ENCODE results near the gene PAGR1. TPM values are rescaled to one million over a fixed set of nuclear protein-coding genes. Genes with fewer than 3 reads are reported as not detected.

Gene PAGR1
- total and polyA plus RNA-seq, 10 of the 15 experiments (the other 5 are each of a cell fraction or from before 2014, with no cell fraction given), result 1.1 to 57.7 (median 23.4) TPM

- no peak overlapping the region for H3K9ac ChIP-seq (ENCODE audit: control insufficient read depth, insufficient read depth, low read length)
- no peak for ATAC-seq
- no peak overlapping the region for H3K4me2 ChIP-seq (ENCODE audit: control insufficient read depth, insufficient read depth)
- H4K20me1 ChIP-seq (ENCODE audit: control insufficient read depth, insufficient read depth), result no peaks in the 10 kb centered on the region
- no peaks in the 10 kb centered on the region; a peak in 1 of 4 replicates for H3K36me3 ChIP-seq (ENCODE audit: control insufficient read depth in 2 of 2, insufficient read depth in 2 of 2, low read length in 1 of 2)
- H3K27me3 ChIP-seq (replicated peaks in 1 of 2; ENCODE audit: control insufficient read depth in 2 of 2, insufficient read depth in 2 of 2, low read length in 1 of 2), result 0 out of 4 replicates have a peak, but pooled peaks cover 0 to 1% of the 10 kb centered on the region in 2 experiments
- TF ChIP-seq, protein P1, sequence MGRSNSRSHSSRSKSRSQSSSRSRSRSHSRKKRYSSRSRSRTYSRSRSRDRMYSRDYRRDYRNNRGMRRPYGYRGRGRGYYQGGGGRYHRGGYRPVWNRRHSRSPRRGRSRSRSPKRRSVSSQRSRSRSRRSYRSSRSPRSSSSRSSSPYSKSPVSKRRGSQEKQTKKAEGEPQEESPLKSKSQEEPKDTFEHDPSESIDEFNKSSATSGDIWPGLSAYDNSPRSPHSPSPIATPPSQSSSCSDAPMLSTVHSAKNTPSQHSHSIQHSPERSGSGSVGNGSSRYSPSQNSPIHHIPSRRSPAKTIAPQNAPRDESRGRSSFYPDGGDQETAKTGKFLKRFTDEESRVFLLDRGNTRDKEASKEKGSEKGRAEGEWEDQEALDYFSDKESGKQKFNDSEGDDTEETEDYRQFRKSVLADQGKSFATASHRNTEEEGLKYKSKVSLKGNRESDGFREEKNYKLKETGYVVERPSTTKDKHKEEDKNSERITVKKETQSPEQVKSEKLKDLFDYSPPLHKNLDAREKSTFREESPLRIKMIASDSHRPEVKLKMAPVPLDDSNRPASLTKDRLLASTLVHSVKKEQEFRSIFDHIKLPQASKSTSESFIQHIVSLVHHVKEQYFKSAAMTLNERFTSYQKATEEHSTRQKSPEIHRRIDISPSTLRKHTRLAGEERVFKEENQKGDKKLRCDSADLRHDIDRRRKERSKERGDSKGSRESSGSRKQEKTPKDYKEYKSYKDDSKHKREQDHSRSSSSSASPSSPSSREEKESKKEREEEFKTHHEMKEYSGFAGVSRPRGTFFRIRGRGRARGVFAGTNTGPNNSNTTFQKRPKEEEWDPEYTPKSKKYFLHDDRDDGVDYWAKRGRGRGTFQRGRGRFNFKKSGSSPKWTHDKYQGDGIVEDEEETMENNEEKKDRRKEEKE (IDR thresholded peaks at IDR 0.05), result no peak
- TF ChIP-seq PRDM15 (CRISPR knock-in tag; IDR thresholded peaks at IDR 0.05) (no peak), TCF12 (IDR thresholded peaks at IDR 0.05; ENCODE audit: low read depth, low read length) (no peak), NBN (IDR thresholded peaks at IDR 0.05) (no peak), RCOR1 (conservative IDR thresholded peaks at IDR 0.05; ENCODE audit: low read depth, low read length) (no peak), TCF7 (IDR thresholded peaks at IDR 0.05; ENCODE audit: borderline replicate concordance) (no peak), RBBP5 (conservative IDR thresholded peaks at IDR 0.05) (no peak), SMARCA5 (IDR thresholded peaks at IDR 0.05) (no peak), FOXM1 (IDR thresholded peaks at IDR 0.05; ENCODE audit: low read depth, low read length) (no peak), ZNF384 (IDR thresholded peaks at IDR 0.05; ENCODE audit: borderline replicate concordance, low read depth, low read length) (no peak), MYB (IDR thresholded peaks at IDR 0.05; ENCODE audit: borderline replicate concordance, low read depth, low read length) (no peak), ATF7 (IDR thresholded peaks at IDR 0.05; ENCODE audit: low read depth) (no peak), ZBED1 (IDR thresholded peaks at IDR 0.05; ENCODE audit: borderline replicate concordance) (no peak), BHLHE40 (IDR thresholded peaks at IDR 0.05; ENCODE audit: borderline replicate concordance in 1 of 2, low read depth in 2 of 2, low read length in 1 of 2) (no peak)
- TF ChIP-seq, protein P2, sequence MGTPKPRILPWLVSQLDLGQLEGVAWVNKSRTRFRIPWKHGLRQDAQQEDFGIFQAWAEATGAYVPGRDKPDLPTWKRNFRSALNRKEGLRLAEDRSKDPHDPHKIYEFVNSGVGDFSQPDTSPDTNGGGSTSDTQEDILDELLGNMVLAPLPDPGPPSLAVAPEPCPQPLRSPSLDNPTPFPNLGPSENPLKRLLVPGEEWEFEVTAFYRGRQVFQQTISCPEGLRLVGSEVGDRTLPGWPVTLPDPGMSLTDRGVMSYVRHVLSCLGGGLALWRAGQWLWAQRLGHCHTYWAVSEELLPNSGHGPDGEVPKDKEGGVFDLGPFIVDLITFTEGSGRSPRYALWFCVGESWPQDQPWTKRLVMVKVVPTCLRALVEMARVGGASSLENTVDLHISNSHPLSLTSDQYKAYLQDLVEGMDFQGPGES (IDR thresholded peaks at IDR 0.05), result no peak
- TF ChIP-seq, protein P3, sequence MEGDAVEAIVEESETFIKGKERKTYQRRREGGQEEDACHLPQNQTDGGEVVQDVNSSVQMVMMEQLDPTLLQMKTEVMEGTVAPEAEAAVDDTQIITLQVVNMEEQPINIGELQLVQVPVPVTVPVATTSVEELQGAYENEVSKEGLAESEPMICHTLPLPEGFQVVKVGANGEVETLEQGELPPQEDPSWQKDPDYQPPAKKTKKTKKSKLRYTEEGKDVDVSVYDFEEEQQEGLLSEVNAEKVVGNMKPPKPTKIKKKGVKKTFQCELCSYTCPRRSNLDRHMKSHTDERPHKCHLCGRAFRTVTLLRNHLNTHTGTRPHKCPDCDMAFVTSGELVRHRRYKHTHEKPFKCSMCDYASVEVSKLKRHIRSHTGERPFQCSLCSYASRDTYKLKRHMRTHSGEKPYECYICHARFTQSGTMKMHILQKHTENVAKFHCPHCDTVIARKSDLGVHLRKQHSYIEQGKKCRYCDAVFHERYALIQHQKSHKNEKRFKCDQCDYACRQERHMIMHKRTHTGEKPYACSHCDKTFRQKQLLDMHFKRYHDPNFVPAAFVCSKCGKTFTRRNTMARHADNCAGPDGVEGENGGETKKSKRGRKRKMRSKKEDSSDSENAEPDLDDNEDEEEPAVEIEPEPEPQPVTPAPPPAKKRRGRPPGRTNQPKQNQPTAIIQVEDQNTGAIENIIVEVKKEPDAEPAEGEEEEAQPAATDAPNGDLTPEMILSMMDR (IDR thresholded peaks at IDR 0.05 in 2 of 3, conservative IDR thresholded peaks at IDR 0.05 in 1 of 3; ENCODE audit: control insufficient read depth in 2 of 3, extremely low read depth in 1 of 3, insufficient read depth in 1 of 3, low read depth in 3 of 3, low read length in 3 of 3), result no peak
- in situ Hi-C loops (cut with MboI), result no loop called here
- H3K4me3 ChIP-seq, result no peak overlapping the region
- FAIRE-seq, result no peak
- POLR2A ChIA-PET, result no interaction called here
- RAD21 ChIA-PET (ENCODE audit: unreplicated experiment), result no interaction called here
- no TSS peak for BruUV-seq (replicated peaks)
- SMC1A ChIA-PET (ENCODE audit: uncharacterized antibody, unreplicated experiment), result no interaction called here
- WGBS (ENCODE audit: insufficient coverage, insufficient replicate concordance, low lambda C conversion rate, missing lambda C conversion rate), result 25% methylated on average over 9 of the region's 9 CpGs
- DNase-seq (ENCODE audit: low read depth, low spot score), result no peak
- H3K79me2 ChIP-seq (ENCODE audit: control insufficient read depth, insufficient read depth, low read length), result peaks cover 7% of the 10 kb centered on the region
- intact Hi-C loops (cut with micrococcal nuclease; ENCODE audit: unreplicated experiment), result loop anchor here (5.0 to 10.0 kb wide), 2 partner anchors 42 to 61 kb away; partner anchors contain the start of genes KCTD13 and MVP
- H3K9me3 ChIP-seq (replicated peaks; ENCODE audit: control insufficient read depth, insufficient read depth, low read length), result no peaks in the 10 kb centered on the region
- H2AFZ ChIP-seq (ENCODE audit: control insufficient read depth, low read depth, low read length), result no peak overlapping the region
- no peak overlapping the region for H3K27ac ChIP-seq (ENCODE audit: control insufficient read depth, insufficient read depth)
- CTCF ChIA-PET, result interaction anchor here (0.6 to 0.7 kb wide), 2 partner anchors 97 to 786 kb away, joined by 3 to 4 read pairs; partner anchors contain the start of gene TMEM219
- peaks cover 4% of the 10 kb centered on the region for H3K4me1 ChIP-seq (ENCODE audit: control insufficient read depth, insufficient read depth, low read length)
Observed at GRCh38 chr16:29864205-29864604, 48.3 kb downstream of the PAGR1 start.
